ENCODE data around the gene USB1. TPM values are rescaled to one million over a fixed set of nuclear protein-coding genes. Genes with fewer than 3 reads are reported as not detected.

USB1 gene
- total RNA-seq, 1 experiment from 2014 or later, result 106 TPM

DNA sequence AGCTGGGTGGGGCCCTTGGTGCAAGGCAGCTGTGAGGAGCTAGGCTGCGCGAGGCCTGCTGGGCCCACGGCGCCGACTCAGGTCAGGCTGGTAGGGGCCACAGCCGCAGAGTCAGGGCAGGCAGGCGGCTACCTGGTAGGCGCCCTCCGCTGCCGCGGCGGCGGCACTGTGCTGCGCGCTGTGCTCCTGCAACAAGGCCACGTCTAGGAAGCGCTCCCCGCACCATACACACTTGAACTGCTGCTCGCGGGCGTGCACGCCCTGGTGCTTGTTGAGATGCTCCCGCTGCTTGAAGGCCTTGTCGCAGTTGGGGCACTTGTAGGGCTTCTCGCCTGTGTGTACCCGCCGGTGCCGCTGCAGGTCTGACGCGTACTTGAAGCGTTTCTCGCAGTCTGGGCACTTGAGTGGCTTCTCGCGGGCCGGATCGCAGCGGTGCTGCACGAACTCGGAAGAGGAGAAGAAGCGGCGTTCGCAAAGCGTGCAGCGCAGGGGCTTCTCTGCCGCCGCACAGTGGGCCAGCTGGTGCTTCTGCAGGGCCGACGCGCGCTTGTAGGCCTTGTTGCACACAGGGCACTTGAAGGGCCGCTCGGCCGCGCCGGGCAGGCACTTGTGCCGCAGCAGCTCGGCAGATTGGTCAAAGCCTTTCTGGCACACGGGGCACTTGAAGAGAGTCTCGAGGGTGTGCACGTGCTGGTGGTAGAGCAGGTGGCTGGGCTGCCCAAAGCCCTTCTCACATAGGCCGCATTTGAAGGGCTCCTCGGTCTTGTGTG lies 4.6 kb upstream of the USB1 start:
- no peak for DNase-seq (ENCODE audit: low spot score)
- BruUV-seq (replicated peaks), result no TSS peak
- Histone ChIP-seq H3K9me3 (ENCODE audit: low read depth, low read length, poor library complexity, severe bottlenecking) (no peaks in the 10 kb centered on the region), H3K27ac (ENCODE audit: low read depth, low read length, poor library complexity, severe bottlenecking) (no peak overlapping the region), H3K4me3 (ENCODE audit: low read depth, low read length, poor library complexity, severe bottlenecking) (no peak overlapping the region), H3K4me1 (ENCODE audit: insufficient read depth, low read length, poor library complexity, severe bottlenecking) (peaks cover 23% of the 10 kb centered on the region), H3K36me3 (ENCODE audit: insufficient read depth, low read length, poor library complexity, severe bottlenecking) (peaks cover 4% of the 10 kb centered on the region), H3K27me3 (replicated peaks; ENCODE audit: insufficient read depth, low read depth, low read length, poor library complexity) (no peaks in the 10 kb centered on the region)
- ChIA-PET POLR2A (ENCODE audit: low non-redundant PET) (no interaction called here), CTCF (no interaction called here)
- no peak for TF ChIP-seq CTCF (conservative IDR thresholded peaks at IDR 0.05; ENCODE audit: low read depth, low read length)
- TF ChIP-seq EZH2 (IDR thresholded peaks at IDR 0.05; ENCODE audit: borderline replicate concordance, low read depth, low read length, poor library complexity, severe bottlenecking), result no peak
- intact Hi-C loops (cut with micrococcal nuclease; ENCODE audit: unreplicated experiment), result no loop called here

DNA sequence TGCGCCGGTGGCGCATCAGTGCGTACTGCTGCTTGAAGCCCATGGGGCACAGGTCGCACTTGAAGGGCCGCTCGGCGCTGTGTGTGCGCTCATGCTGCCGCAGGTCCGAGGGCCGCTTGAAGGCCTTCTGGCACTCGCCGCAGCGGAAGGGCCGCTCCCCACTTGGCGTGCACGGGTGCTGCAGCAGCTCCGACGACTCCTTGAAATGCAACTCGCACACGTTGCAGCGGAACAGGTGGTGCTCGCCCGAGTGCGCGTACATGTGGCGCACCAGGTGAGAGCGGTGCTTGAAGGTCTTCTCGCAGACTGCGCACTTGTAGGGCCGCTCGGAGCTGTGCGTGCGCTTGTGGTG lies 4.1 kb upstream of the USB1 start:
- DNase-seq (ENCODE audit: low spot score), result no peak
- no TSS peak for BruUV-seq (replicated peaks)
- H3K27ac ChIP-seq (ENCODE audit: low read depth, low read length, poor library complexity, severe bottlenecking), result no peak overlapping the region
- POLR2A ChIA-PET (ENCODE audit: low non-redundant PET), result no interaction called here
- H3K9me3 ChIP-seq (ENCODE audit: low read depth, low read length, poor library complexity, severe bottlenecking), result no peaks in the 10 kb centered on the region
- H3K27me3 ChIP-seq (replicated peaks; ENCODE audit: insufficient read depth, low read depth, low read length, poor library complexity), result no peaks in the 10 kb centered on the region
- peaks cover 28% of the 10 kb centered on the region for H3K4me1 ChIP-seq (ENCODE audit: insufficient read depth, low read length, poor library complexity, severe bottlenecking)
- intact Hi-C loops (cut with micrococcal nuclease; ENCODE audit: unreplicated experiment), result no loop called here
- no peak overlapping the region for H3K4me3 ChIP-seq (ENCODE audit: low read depth, low read length, poor library complexity, severe bottlenecking)
- CTCF ChIA-PET, result no interaction called here
- peaks cover 4% of the 10 kb centered on the region for H3K36me3 ChIP-seq (ENCODE audit: insufficient read depth, low read length, poor library complexity, severe bottlenecking)
- TF ChIP-seq EZH2 (IDR thresholded peaks at IDR 0.05; ENCODE audit: borderline replicate concordance, low read depth, low read length, poor library complexity, severe bottlenecking) (no peak), CTCF (conservative IDR thresholded peaks at IDR 0.05; ENCODE audit: low read depth, low read length) (no peak)

- Histone ChIP-seq H3K9me3 (ENCODE audit: low read depth, low read length, poor library complexity, severe bottlenecking) (no peaks in the 10 kb centered on the region), H3K4me3 (ENCODE audit: low read depth, low read length, poor library complexity, severe bottlenecking) (no peak overlapping the region), H3K27me3 (replicated peaks; ENCODE audit: insufficient read depth, low read depth, low read length, poor library complexity) (no peaks in the 10 kb centered on the region), H3K27ac (ENCODE audit: low read depth, low read length, poor library complexity, severe bottlenecking) (no peak overlapping the region), H3K4me1 (ENCODE audit: insufficient read depth, low read length, poor library complexity, severe bottlenecking) (peaks cover 29% of the 10 kb centered on the region), H3K36me3 (ENCODE audit: insufficient read depth, low read length, poor library complexity, severe bottlenecking) (peaks cover 4% of the 10 kb centered on the region)
- no peak for DNase-seq (ENCODE audit: low spot score)
- ChIA-PET POLR2A (ENCODE audit: low non-redundant PET) (no interaction called here), CTCF (no interaction called here)
- intact Hi-C loops (cut with micrococcal nuclease; ENCODE audit: unreplicated experiment), result no loop called here
- TF ChIP-seq CTCF (conservative IDR thresholded peaks at IDR 0.05; ENCODE audit: low read depth, low read length), result no peak
- TF ChIP-seq EZH2 (IDR thresholded peaks at IDR 0.05; ENCODE audit: borderline replicate concordance, low read depth, low read length, poor library complexity, severe bottlenecking), result no peak
- no TSS peak for BruUV-seq (replicated peaks)
These were observed 3.5 kb upstream of the USB1 start for GRCh38 chr16:57997528-57998265.
